BE2C (cell line): ENCODE results near the gene ANKFN1.
A peak's percentile ranks its signal among the peaks of the same experiment; 100 is the strongest.

Source experiments
- DNase-seq: peaks from one replicate; pipeline ENCODE4 v3.0.0-alpha.2; 2020
- H3K27me3 ChIP-seq: fragments of 250-450 bp; sonication (Bioruptor Pico); 2 replicates; pipeline ENCODE4 v1.5.1; 2020; ENCODE audit warnings: mild to moderate bottlenecking
- H3K36me3 ChIP-seq: fragments of 250-450 bp; sonication (Bioruptor Pico); 2 replicates; pipeline ENCODE4 v1.5.1; 2020; ENCODE audit warnings: mild to moderate bottlenecking
- H3K4me1 ChIP-seq: fragments of 250-450 bp; sonication (Bioruptor Pico); 2 replicates; pipeline ENCODE4 v1.5.1; 2020
- H3K4me3 ChIP-seq: 2 replicates; pipeline ENCODE4 v1.5.1; 2011; ENCODE audit warnings: low read depth, low read length
- H3K9me3 ChIP-seq: fragments of 250-450 bp; sonication (Bioruptor Pico); 2 replicates; pipeline ENCODE4 v1.5.1; 2020
- CTCF ChIP-seq: IDR thresholded peaks from 2 replicates; pipeline ENCODE4 v1.5.1; 2012; ENCODE audit warnings: mild to moderate bottlenecking, low read depth, low read length

The ANKFN1 gene

GRCh38 chr17:56231693-56232092, 78.4 kb downstream of the ANKFN1 start:
- no peaks in the 10 kb centered on the region for H3K4me1 ChIP-seq
- H3K4me3 ChIP-seq = no peak overlapping the region
- TF ChIP-seq CTCF = peak; percentile 18
- no peaks in the 10 kb centered on the region for H3K9me3 ChIP-seq
- no peaks in the 10 kb centered on the region for H3K27me3 ChIP-seq
- H3K36me3 ChIP-seq = no peaks in the 10 kb centered on the region
- DNase-seq = no peak

DNA sequence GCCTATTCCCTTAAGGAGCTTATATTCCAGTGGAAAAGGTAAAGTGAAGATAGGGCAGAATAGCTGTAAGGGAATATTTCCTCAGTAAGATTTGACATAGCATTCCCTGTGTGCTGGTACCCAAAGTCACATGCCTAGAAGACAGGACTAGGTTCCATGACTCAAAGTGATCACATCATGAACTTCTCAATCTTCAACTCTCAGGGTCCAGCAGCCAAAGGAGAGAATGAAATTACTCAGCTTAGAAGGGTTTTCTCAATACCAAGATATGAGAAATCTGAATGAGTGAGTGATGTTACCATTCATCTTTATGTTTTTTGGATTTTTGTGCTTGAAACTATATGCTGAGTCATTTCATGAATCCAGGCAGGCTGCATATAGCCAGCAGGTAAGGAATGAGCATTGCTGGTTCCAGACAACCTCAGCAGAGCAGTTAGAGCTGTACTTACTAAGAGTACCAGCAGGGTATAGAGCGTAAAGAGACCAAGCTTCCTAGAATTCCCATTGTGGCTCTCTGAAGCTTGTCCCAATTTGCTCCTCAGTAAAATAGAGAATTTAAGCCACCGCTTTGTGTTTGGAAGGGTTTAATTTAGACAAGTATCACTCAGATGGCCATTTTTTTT, 91.1 kb downstream of the ANKFN1 start:
- H3K27me3 ChIP-seq = no peaks in the 10 kb centered on the region; the same call in 1 of the 2 replicates
- no peaks in the 10 kb centered on the region for H3K4me1 ChIP-seq
- no peaks in the 10 kb centered on the region for H3K36me3 ChIP-seq
- DNase-seq = no peak
- no peak for TF ChIP-seq CTCF
- no peaks in the 10 kb centered on the region for H3K9me3 ChIP-seq
- H3K4me3 ChIP-seq = no peak overlapping the region

DNA sequence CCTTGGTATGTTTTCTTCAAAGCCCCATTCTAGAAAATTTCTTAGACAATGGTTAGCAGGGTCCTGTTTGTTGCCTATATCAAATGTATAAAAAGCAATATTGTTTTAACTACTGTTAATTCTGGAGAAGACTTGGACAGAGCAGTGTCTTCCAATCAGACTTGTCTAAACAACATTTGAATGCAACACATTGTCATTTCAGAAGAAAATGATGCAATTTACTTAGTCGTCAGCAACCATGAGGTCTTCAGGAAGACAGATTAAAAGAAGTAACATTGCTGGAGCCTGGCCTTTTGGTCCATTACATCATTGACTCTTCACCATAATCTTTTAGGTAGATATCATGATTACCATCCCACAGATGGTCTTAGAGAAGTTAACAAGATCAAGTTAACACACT, 94.5 kb downstream of the ANKFN1 start:
- no peaks in the 10 kb centered on the region for H3K27me3 ChIP-seq
- DNase-seq = no peak
- TF ChIP-seq CTCF = no peak

GRCh38 chr17:56257075-56257474, 103.8 kb downstream of the ANKFN1 start:
- no peaks in the 10 kb centered on the region for H3K9me3 ChIP-seq
- no peaks in the 10 kb centered on the region for H3K36me3 ChIP-seq
- no peak for TF ChIP-seq CTCF
- DNase-seq = no peak
- no peak overlapping the region for H3K4me3 ChIP-seq
- no peaks in the 10 kb centered on the region for H3K4me1 ChIP-seq
- H3K27me3 ChIP-seq = peaks cover 4% of the 10 kb centered on the region; the same call in 1 of the 2 replicates

More for the DNA sequence above, 94.5 kb downstream of the ANKFN1 start:
- no peak overlapping the region for H3K4me3 ChIP-seq
- no peaks in the 10 kb centered on the region for H3K36me3 ChIP-seq
- H3K4me1 ChIP-seq = no peaks in the 10 kb centered on the region
- no peaks in the 10 kb centered on the region for H3K9me3 ChIP-seq

GRCh38 chr17:56260376-56261002, 107.2 kb downstream of the ANKFN1 start:
- H3K36me3 ChIP-seq = no peaks in the 10 kb centered on the region
- H3K4me1 ChIP-seq = no peaks in the 10 kb centered on the region
- H3K4me3 ChIP-seq = no peak overlapping the region
- no peak for DNase-seq
- H3K27me3 ChIP-seq = peaks cover 4% of the 10 kb centered on the region
- H3K9me3 ChIP-seq = no peaks in the 10 kb centered on the region
- TF ChIP-seq CTCF = no peak

- H3K4me3 ChIP-seq = no peak overlapping the region
- no peaks in the 10 kb centered on the region for H3K4me1 ChIP-seq
- H3K9me3 ChIP-seq = no peaks in the 10 kb centered on the region
- no peak for TF ChIP-seq CTCF
- no peaks in the 10 kb centered on the region; the same call in none of the 2 replicates for H3K27me3 ChIP-seq
- no peak for DNase-seq
- H3K36me3 ChIP-seq = no peaks in the 10 kb centered on the region
These were observed 109.5 kb downstream of the ANKFN1 start for GRCh38 chr17:56262803-56263202.
